Kidney epithelial cell (primary cell): ENCODE data around the gene GPR160. TPM values are rescaled to one million over a fixed set of nuclear protein-coding genes. Genes with fewer than 3 reads are reported as not detected.

ENCODE experiments used
- DNase-seq: peaks from one replicate; pipeline ENCODE4 v3.0.0-alpha.2; 2010; ENCODE audit warnings: low read depth
- H3K27me3 ChIP-seq: 2 replicates; pipeline ENCODE4 v1.6.0; 2011; ENCODE audit warnings: low read length; ENCODE audit not compliant: control insufficient read depth, insufficient read depth
- H3K36me3 ChIP-seq: 2 replicates; pipeline ENCODE4 v1.5.1; 2011; ENCODE audit warnings: low read length; ENCODE audit not compliant: control insufficient read depth, insufficient read depth
- H3K4me3 ChIP-seq: 2 replicates; pipeline ENCODE4 v1.5.1; 2011; ENCODE audit warnings: low read depth, mild to moderate bottlenecking, control low read depth, low read length
- total RNA-seq: library from RNA; depleted of rRNA; stranded (reverse); fragments of >200 nt; gene quantifications from 2 replicates; pipeline ENCODE4 v1.2.3, GENCODE V29; 2015
- TF ChIP-seq, protein P1 (sequence below): IDR thresholded peaks from 2 replicates; pipeline ENCODE4 v1.5.1; 2011; ENCODE audit warnings: mild to moderate bottlenecking, moderate library complexity, low read length, control low read depth, inconsistent platforms; ENCODE audit not compliant: insufficient read depth, poor library complexity, severe bottlenecking

GPR160 gene
- total RNA-seq, 1 donor from 2014 or later = 14.2 TPM

DNA sequence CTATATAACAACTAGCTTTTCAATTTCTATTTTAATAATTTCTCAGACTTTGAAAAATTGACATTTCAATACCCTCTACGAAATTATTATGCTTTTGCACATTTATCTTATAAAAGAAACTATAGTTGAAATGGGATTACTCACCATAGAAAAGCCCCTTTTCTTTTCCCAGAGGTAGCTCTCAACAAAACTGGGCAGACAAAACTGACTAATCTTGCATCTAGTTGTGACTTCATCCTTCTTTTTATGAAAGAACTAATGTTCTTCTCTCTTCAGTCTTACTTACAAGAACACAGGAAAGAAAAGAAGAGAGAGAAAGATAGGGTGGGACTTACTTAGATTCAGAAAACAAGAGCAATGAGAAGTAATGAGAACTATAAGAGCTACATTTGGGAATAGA lies 61.0 kb downstream of the GPR160 start:
- DNase-seq = no peak
- no peak overlapping the region for H3K4me3 ChIP-seq
- no peaks in the 10 kb centered on the region for H3K27me3 ChIP-seq
- H3K36me3 ChIP-seq = no peaks in the 10 kb centered on the region
- TF ChIP-seq, protein P1, sequence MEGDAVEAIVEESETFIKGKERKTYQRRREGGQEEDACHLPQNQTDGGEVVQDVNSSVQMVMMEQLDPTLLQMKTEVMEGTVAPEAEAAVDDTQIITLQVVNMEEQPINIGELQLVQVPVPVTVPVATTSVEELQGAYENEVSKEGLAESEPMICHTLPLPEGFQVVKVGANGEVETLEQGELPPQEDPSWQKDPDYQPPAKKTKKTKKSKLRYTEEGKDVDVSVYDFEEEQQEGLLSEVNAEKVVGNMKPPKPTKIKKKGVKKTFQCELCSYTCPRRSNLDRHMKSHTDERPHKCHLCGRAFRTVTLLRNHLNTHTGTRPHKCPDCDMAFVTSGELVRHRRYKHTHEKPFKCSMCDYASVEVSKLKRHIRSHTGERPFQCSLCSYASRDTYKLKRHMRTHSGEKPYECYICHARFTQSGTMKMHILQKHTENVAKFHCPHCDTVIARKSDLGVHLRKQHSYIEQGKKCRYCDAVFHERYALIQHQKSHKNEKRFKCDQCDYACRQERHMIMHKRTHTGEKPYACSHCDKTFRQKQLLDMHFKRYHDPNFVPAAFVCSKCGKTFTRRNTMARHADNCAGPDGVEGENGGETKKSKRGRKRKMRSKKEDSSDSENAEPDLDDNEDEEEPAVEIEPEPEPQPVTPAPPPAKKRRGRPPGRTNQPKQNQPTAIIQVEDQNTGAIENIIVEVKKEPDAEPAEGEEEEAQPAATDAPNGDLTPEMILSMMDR = no peak

DNA sequence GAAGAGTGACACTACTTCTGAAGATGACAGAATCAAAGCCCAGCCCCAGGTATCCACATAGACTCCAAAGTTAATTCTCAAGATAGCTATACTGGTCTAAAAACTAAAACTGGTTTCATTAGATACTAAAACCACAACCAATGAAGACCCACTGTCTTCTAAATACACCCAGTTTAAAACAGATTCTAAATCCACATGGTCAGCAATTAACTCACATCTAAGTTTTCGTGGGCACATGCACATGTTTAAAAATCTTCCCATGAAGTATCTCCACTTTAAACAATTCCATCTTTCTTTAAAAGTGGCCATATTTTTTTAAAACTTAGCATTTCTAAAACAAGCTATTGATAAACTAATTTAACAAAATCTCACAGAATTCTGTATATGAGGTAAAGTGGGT lies 63.1 kb downstream of the GPR160 start:
- no peak overlapping the region for H3K4me3 ChIP-seq
- TF ChIP-seq, protein P1 = no peak
- no peak for DNase-seq
- H3K27me3 ChIP-seq = no peaks in the 10 kb centered on the region
- H3K36me3 ChIP-seq = no peaks in the 10 kb centered on the region

DNA sequence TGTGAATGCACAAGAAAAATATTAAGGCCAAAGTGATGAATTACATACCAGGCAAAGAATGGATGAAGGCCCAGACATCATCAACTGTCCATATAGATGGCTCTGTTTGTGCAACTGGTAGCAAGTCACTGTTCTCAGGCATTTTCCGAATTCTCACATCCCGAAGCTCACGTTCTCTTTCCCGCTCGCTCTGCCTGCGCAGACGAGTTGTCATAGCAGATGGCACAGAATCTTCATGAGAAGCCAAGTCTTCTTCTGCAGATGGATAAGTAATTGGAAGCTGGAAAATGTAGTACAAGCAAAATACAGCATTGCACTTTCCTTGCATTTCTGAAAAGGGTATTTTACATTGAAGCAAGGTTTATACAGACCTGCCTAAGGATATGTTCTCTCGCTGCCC lies 64.6 kb downstream of the GPR160 start:
- Histone ChIP-seq H3K4me3 (no peak overlapping the region), H3K36me3 (no peaks in the 10 kb centered on the region), H3K27me3 (no peaks in the 10 kb centered on the region)
- TF ChIP-seq, protein P1 = no peak
- DNase-seq = no peak

DNA sequence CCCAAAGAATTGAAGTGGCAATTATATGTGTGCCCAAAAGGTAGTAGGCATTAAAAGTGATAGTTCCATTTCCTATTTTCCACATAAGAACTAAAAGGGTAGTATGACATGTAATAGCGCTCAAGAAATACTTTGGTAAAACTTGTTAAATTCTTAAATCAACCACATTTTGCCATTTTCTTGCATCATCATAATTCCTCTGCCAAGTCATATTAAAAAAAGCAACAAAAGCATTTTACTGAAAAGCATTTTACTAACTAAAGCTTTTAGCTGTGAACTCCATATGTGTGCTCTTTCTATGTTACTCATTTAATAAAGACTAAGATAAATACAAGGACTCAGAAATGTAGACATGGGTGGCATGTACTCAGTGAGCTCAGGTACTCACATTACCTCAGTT lies 70.1 kb downstream of the GPR160 start:
- DNase-seq = no peak
- Histone ChIP-seq H3K4me3 (no peak overlapping the region), H3K27me3 (no peaks in the 10 kb centered on the region), H3K36me3 (no peaks in the 10 kb centered on the region)
- TF ChIP-seq, protein P1 = no peak

DNA sequence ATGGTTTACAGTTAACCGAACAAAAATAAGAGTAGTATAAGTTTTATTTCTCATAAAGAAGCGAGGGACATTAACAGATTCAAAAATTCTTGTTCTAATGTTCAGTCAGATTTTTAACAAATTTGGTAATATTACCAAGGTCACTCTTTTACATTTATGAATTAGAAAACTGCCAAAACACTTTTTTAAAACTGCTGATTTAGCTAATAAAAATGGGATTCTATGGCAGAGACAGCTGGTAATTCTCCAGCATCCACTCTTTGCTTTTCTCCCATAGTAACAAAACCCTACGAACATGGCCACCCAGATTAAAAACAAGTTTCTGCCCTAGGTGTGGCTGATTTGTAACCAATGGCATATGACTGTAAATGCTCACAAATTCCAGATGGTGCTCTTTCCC lies 71.2 kb downstream of the GPR160 start:
- no peak overlapping the region for H3K4me3 ChIP-seq
- H3K27me3 ChIP-seq = no peaks in the 10 kb centered on the region
- TF ChIP-seq, protein P1 = no peak
- no peaks in the 10 kb centered on the region for H3K36me3 ChIP-seq
- no peak for DNase-seq

DNA sequence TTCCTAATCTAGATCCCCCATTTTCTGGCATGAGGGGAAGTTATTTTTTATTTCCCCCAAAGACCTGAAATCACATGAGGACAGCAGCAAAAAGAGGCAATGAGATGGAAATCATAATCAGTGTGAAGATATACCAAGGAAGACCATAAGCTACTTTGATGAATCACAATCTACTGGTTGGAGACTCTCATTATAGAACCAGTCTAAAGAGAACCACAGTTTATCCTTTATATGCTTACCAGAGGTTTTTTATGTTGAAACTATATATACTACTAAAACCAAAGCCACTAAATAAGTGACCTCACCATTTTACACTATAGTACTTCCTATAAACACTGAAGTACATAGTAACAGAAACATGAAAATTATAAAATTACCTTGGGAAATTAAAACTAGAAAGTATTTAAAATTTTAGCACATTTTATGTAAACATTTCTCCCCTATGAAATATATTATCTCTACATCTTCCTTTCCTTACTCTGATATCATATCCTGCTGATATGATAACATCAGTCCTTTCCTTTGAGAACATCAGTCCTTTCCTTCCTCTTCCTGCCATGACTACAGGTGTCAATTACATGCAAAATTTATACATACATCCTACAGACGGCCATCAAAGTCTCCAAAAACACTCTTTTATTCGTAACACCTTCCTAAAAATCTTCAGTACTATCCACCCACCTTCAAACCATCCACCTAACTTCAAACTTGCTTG lies 71.9 kb downstream of the GPR160 start:
- DNase-seq = no peak
- H3K27me3 ChIP-seq = no peaks in the 10 kb centered on the region
- no peaks in the 10 kb centered on the region for H3K36me3 ChIP-seq
- no peak overlapping the region for H3K4me3 ChIP-seq
- TF ChIP-seq, protein P1 = no peak
